Activated naive CD4-positive, alpha-beta T cell treated with anti-CD3 and anti-CD28 coated beads, Interleukin-2, amount 50 U/mL, for 72 hours (primary cell): Measurements from ENCODE around the gene BCCIP. TPM values are rescaled to one million over a fixed set of nuclear protein-coding genes. Genes with fewer than 3 reads are reported as not detected.

ENCODE experiments used
- ATAC-seq, 2 donors: fragments of 150-1000 bp; cut with Tn5 transposase; 2 replicates each; pipeline ENCODE4 v1.10.0; 2021; ENCODE audit warnings: mild to moderate bottlenecking in 2 of 2, moderate library complexity in 2 of 2
- DNase-seq, 2 donors: peaks; one replicate each; pipeline ENCODE4 v3.0.0; 2021 to 2022; ENCODE audit warnings: low spot score in 2 of 2
- H3K27ac Mint-ChIP-seq, 2 donors: one replicate each; pipeline ENCODE4 v1.8.0; 2022; ENCODE audit warnings: mild to moderate bottlenecking in 2 of 2, mixed read lengths in 2 of 2
- H3K36me3 Mint-ChIP-seq, 2 donors: one replicate each; pipeline ENCODE4 v1.8.0; 2022; ENCODE audit warnings: mixed read lengths in 2 of 2
- H3K9me3 Mint-ChIP-seq, 2 donors: one replicate each; pipeline ENCODE4 v1.8.0; 2022; ENCODE audit warnings: mixed read lengths in 2 of 2
- total RNA-seq, 2 donors: library from RNA; stranded (reverse); gene quantifications; one replicate each; pipeline ENCODE4 v1.2.3, GENCODE V29; 2022

BCCIP gene
- total RNA-seq, 2 donors from 2014 or later: 88.2 to 96.5 TPM

- H3K36me3 Mint-ChIP-seq: peaks cover 0 to 11% of the 10 kb centered on the region in 2 donors
- H3K27ac Mint-ChIP-seq: no peak overlapping the region
- no peaks in the 10 kb centered on the region for H3K9me3 Mint-ChIP-seq
- no peak for ATAC-seq
- no peak for DNase-seq
These were observed 30.7 kb upstream of the BCCIP start for GRCh38 chr10:125792342-125793300.

GRCh38 chr10:125795128-125795527 is 28.2 kb upstream of the BCCIP start:
- no peaks in the 10 kb centered on the region for H3K9me3 Mint-ChIP-seq
- peaks cover 0 to 5% of the 10 kb centered on the region in 2 donors for H3K36me3 Mint-ChIP-seq
- no peak for ATAC-seq
- DNase-seq: no peak
- no peak overlapping the region for H3K27ac Mint-ChIP-seq

- no peaks in the 10 kb centered on the region for H3K9me3 Mint-ChIP-seq
- H3K27ac Mint-ChIP-seq: peak overlapping the region in 1 of 2 donors; percentile 44
- no peak for ATAC-seq
- H3K36me3 Mint-ChIP-seq: peaks cover 0 to 5% of the 10 kb centered on the region in 2 donors
- no peak for DNase-seq
These were observed 27.6 kb upstream of the BCCIP start for GRCh38 chr10:125795637-125796190.

- peak overlapping the region in 1 of 2 donors; percentile 72 for H3K27ac Mint-ChIP-seq
- DNase-seq: no peak
- peaks cover 0 to 5% of the 10 kb centered on the region in 2 donors for H3K36me3 Mint-ChIP-seq
- no peak for ATAC-seq
- no peaks in the 10 kb centered on the region for H3K9me3 Mint-ChIP-seq
These were observed 25.9 kb upstream of the BCCIP start for GRCh38 chr10:125797424-125797823.

GRCh38 chr10:125797994-125798662 is 25.2 kb upstream of the BCCIP start:
- Mint-ChIP-seq H3K9me3 (no peaks in the 10 kb centered on the region), H3K27ac (no peak overlapping the region), H3K36me3 (peaks cover 0 to 5% of the 10 kb centered on the region in 2 donors)
- no peak for DNase-seq
- ATAC-seq: no peak

DNA sequence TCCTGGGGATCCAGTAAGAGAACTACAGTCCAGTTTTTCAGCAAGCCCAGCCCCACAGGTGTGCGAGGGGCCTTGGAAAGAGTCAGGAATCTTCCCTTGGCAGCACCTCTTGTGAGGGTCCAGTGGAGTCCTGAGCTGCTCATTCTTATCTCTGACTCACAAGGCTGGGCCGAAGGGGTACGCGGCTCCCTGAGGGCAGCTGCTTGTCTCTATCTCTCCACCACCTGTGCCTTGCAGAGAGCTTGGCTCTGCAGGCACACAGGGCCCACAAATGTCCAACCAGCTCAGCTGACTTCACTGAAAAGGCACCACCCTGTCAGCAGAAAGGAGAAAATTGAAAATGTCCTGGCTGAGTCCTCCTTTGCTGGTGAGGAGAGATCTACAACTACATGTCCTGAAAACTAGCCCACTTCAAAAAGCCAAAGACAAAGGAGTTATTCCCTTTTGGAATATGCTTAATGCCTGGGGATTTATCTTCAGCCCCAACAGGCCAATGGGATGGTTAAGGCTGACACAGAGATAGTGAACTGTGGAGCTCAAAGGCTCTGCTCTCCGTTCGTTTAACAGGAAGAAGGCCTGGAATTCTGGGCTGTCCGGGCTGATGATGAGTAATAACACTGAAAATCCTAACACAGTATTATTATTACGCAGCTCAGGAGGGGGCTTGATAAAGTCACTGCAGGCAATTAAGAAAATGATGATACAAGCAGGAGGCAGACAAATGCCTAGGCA is 23.7 kb upstream of the BCCIP start:
- no peaks in the 10 kb centered on the region for H3K36me3 Mint-ChIP-seq

GRCh38 chr10:125801574-125801973 is 21.8 kb upstream of the BCCIP start:
- H3K9me3 Mint-ChIP-seq: no peaks in the 10 kb centered on the region

More for the DNA sequence above, 23.7 kb upstream of the BCCIP start:
- no peak for DNase-seq
- H3K9me3 Mint-ChIP-seq: no peaks in the 10 kb centered on the region
- peak overlapping the region in 1 of 2 donors; percentile 88 for H3K27ac Mint-ChIP-seq
- no peak for ATAC-seq

GRCh38 chr10:125802131-125802530 is 21.2 kb upstream of the BCCIP start:
- peaks cover 0 to 9% of the 10 kb centered on the region in 2 donors for H3K36me3 Mint-ChIP-seq

More at GRCh38 chr10:125801574-125801973, 21.8 kb upstream of the BCCIP start:
- no peak overlapping the region for H3K27ac Mint-ChIP-seq
- ATAC-seq (no peak), DNase-seq (no peak)
- H3K36me3 Mint-ChIP-seq: peaks cover 0 to 4% of the 10 kb centered on the region in 2 donors

DNA sequence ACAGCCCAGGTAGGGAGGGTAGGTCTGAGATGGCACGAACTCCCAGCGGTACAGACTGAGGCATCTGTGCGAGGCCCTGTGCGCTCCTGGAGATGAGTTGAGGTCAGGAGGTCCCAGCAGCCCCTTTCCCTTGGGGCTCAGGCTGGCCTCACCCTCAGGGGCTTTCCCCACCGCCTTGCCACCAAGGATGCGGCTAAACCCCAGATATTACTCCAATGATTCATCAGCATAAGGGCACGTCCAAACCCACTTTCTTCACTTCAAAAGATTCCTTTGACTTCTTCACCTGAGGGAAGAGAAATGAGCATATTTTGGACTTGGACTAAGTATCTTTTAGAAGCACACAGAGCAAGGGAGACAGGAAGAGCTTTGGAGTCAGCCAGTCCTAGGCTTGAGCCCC is 20.6 kb upstream of the BCCIP start:
- DNase-seq: no peak
- peaks cover 0 to 15% of the 10 kb centered on the region in 2 donors for H3K36me3 Mint-ChIP-seq
- no peaks in the 10 kb centered on the region for H3K9me3 Mint-ChIP-seq
- H3K27ac Mint-ChIP-seq: peak overlapping the region in 1 of 2 donors; percentile 7
- no peak for ATAC-seq

More at GRCh38 chr10:125802131-125802530, 21.2 kb upstream of the BCCIP start:
- H3K27ac Mint-ChIP-seq: no peak overlapping the region
- no peaks in the 10 kb centered on the region for H3K9me3 Mint-ChIP-seq
- DNase-seq (no peak), ATAC-seq (no peak)

DNA sequence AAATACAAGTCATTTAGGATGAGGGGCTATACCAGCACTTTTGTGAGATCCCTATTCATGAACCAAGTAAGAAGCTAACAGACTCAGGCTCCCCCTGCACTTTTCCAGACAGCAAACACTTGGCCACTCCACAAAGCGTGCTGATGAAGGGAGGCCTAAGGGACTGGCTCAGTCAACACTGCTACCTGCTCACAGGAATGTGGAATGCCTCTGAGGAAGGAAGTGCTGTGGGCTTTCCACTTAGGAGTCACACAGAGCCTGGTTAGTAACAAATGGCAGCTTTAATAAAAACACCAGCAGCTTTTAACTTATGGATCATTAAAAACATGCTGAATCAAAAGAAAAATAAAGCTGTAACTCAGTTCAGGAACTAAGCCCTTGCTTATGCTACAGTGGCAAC is 15.3 kb upstream of the BCCIP start:
- Mint-ChIP-seq H3K9me3 (no peaks in the 10 kb centered on the region), H3K27ac (no peak overlapping the region), H3K36me3 (peaks cover 11 to 16% of the 10 kb centered on the region in 2 donors)
- no peak for ATAC-seq
- DNase-seq: no peak

GRCh38 chr10:125811251-125811650 is 12.1 kb upstream of the BCCIP start:
- H3K36me3 Mint-ChIP-seq: peaks cover 18 to 24% of the 10 kb centered on the region in 2 donors
- H3K9me3 Mint-ChIP-seq: no peaks in the 10 kb centered on the region
- H3K27ac Mint-ChIP-seq: no peak overlapping the region
- DNase-seq (no peak), ATAC-seq (no peak)

GRCh38 chr10:125812128-125812750 is 11.1 kb upstream of the BCCIP start:
- Mint-ChIP-seq H3K9me3 (no peaks in the 10 kb centered on the region), H3K27ac (no peak overlapping the region), H3K36me3 (peaks cover 16 to 18% of the 10 kb centered on the region in 2 donors)
- ATAC-seq (no peak), DNase-seq (no peak)

DNA sequence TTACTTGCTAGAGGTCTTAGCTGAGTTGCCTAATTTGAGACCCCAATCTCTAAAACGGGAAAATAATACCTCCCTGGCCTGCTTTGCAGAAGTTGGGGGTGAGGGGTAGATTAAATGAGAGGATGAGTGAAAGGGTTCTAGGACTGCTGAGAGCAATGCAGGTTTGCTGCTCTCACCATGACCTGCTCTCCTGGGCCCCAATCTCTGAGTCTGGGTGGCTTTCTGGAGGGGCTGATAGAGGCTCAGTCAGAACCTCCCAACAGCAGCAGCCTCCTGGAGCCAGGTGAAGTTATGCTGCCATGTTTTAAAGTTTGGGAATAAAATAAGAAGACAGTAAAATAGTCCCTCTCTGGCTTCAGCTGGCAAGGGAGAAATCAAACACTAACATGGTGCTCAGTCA is 7.6 kb upstream of the BCCIP start:
- Mint-ChIP-seq H3K36me3 (peaks cover 8 to 10% of the 10 kb centered on the region in 2 donors), H3K9me3 (no peaks in the 10 kb centered on the region), H3K27ac (no peak overlapping the region)
- ATAC-seq (no peak), DNase-seq (no peak)

DNA sequence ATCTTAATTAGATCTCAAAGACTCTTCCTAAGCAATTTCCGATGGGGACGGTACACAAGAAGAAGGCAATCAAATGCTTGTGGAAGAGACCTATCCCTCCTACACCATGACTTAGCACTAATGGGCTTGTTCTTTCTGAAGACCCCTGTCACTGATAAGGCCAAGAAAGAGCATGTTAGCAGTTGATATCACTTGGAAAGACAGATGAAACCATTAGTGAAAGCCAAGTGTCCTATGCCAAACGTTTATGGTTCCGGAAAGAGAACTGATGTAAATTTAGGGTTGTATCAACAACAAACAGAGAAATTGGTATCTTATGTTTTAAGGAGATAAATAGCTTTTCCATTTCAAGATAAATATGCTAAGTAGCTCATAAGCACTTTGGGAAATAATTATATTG is 6.8 kb upstream of the BCCIP start:
- DNase-seq (no peak), ATAC-seq (no peak)
- no peaks in the 10 kb centered on the region for H3K9me3 Mint-ChIP-seq
- peaks cover 7 to 10% of the 10 kb centered on the region in 2 donors for H3K36me3 Mint-ChIP-seq
- H3K27ac Mint-ChIP-seq: no peak overlapping the region

- Mint-ChIP-seq H3K27ac (no peak overlapping the region), H3K36me3 (peaks cover 12 to 14% of the 10 kb centered on the region in 2 donors), H3K9me3 (no peaks in the 10 kb centered on the region)
- ATAC-seq (no peak), DNase-seq (no peak)
These were observed 5.9 kb upstream of the BCCIP start for GRCh38 chr10:125817337-125817946.

DNA sequence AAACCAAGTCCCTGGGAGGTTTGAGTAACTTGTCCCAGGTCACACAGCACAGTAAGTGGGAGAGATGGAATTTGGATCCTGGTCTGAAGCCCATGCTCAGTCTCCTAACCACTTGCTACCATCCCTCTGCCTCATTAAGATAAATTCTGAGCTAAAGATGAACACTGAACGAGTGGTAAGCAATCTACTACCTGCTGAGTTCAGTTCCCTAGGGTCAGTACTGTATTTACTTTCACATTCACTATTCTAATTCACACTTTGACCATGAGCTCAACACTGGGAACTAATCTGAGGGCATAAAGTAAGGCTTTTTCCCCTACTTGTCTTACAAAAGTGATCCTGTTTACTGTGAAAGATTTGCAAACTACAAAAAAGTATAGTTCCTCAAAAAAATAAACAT is 2.6 kb upstream of the BCCIP start:
- ATAC-seq (no peak), DNase-seq (no peak)
- no peak overlapping the region for H3K27ac Mint-ChIP-seq
- H3K9me3 Mint-ChIP-seq: no peaks in the 10 kb centered on the region
- H3K36me3 Mint-ChIP-seq: peaks cover 4 to 5% of the 10 kb centered on the region in 2 donors
